Measurements from ENCODE around the gene ATP5MC3.
A peak's percentile ranks its signal among the peaks of the same experiment; 100 is the strongest.

The ATP5MC3 gene

DNA sequence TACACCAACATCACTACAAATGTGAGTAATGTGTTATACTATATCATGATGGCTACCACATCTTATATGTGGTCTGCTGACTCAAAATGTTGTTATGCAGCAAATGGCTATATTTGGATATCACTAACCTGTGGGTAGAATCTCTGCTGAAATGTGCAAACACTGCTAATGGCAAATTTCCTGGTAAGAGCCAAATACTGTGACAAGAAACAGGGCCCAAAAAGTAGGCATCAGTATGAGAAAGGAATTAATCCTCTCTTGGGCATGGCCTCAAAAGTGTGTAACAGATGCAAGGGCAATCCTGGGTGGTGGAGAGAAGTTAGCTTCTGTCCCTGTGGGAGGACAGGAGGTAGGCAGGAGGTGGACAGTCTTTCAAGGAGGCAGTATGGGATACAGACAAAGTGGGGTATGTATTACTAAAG, 26.8 kb downstream of the ATP5MC3 start:
- DNase-seq (ENCODE audit: insufficient read length, low spot score) (peak; percentile 17), FAIRE-seq (peak; percentile 96)
- TF ChIP-seq POLR2A (IDR thresholded peaks at IDR 0.05; ENCODE audit: low read depth, low read length): no peak

- FAIRE-seq (peak; percentile 45), DNase-seq (ENCODE audit: insufficient read length, low spot score) (no peak)
- no peak for TF ChIP-seq POLR2A (IDR thresholded peaks at IDR 0.05; ENCODE audit: low read depth, low read length)
Measured at GRCh38 chr2:175152242-175152641, 29.3 kb downstream of the ATP5MC3 start.

- DNase-seq (ENCODE audit: insufficient read length, low spot score) (no peak), FAIRE-seq (no peak)
- no peak for TF ChIP-seq POLR2A (IDR thresholded peaks at IDR 0.05; ENCODE audit: low read depth, low read length)
Measured at GRCh38 chr2:175151791-175152190, 29.7 kb downstream of the ATP5MC3 start.

GRCh38 chr2:175147186-175147585, 34.3 kb downstream of the ATP5MC3 start:
- TF ChIP-seq POLR2A (IDR thresholded peaks at IDR 0.05; ENCODE audit: low read depth, low read length): no peak
- DNase-seq (ENCODE audit: insufficient read length, low spot score) (no peak), FAIRE-seq (no peak)

GRCh38 chr2:175143678-175144077, 37.8 kb downstream of the ATP5MC3 start:
- DNase-seq (ENCODE audit: insufficient read length, low spot score) (no peak), FAIRE-seq (no peak)
- TF ChIP-seq POLR2A (IDR thresholded peaks at IDR 0.05; ENCODE audit: low read depth, low read length): no peak

DNA sequence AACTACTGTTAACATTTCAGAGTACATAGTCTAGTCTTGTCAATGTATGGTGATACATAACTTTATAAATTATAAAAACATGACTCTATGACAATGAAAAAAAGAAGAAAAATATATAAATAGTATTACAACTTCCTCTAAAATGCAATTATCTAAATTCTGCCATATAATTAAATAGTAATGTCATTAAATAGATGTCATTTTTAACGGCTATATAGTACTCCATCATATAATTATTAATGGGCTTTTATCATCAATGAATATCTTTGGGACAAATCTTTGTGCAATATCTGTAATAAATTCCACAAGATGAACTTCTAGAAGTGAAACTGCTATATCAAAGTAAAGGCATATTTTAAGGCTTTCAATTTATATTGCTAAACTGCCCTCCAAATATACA, 38.3 kb downstream of the ATP5MC3 start:
- no peak for DNase-seq (ENCODE audit: insufficient read length, low spot score)
- no peak for FAIRE-seq
- no peak for TF ChIP-seq POLR2A (IDR thresholded peaks at IDR 0.05; ENCODE audit: low read depth, low read length)

DNA sequence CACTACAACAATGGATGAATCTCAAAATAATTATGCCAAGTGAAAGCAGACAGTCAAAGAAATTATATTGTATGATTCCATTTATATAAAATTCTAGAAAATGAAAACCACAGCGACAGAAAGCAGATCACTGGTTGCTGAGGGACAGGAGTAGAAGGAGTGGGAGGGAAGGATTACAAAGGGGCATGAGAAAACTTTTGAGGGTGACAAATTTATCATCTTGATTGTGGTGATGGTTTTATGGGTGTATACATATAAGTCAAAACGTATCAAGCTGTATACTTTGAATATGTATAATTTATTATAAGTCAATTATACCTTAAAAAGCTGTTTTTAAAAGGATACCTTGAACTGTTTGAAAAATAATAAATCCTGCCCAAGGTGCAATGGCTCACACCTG, 41.2 kb downstream of the ATP5MC3 start:
- FAIRE-seq: no peak
- no peak for TF ChIP-seq POLR2A (IDR thresholded peaks at IDR 0.05; ENCODE audit: low read depth, low read length)
- no peak for DNase-seq (ENCODE audit: insufficient read length, low spot score)

DNA sequence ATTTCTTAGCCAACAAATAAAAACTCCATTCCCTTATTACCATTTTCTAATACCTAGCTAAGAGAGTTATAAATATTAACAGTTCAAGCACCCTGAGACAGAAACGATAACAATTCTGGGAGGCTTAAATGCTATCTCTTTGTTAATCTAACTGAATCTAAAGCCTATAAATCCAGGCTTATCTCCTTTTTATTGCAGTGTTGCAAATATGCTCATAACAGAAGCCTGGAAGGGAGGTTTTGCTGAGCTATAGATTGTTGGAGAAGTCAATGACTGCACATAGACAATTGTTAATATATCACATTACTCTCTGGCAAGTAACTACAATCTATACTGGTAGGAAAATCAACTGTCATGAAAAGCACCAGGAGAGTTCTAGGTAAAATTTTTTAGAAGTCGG, 43.7 kb downstream of the ATP5MC3 start:
- FAIRE-seq: peak; percentile 68
- DNase-seq (ENCODE audit: insufficient read length, low spot score): no peak
- no peak for TF ChIP-seq POLR2A (IDR thresholded peaks at IDR 0.05; ENCODE audit: low read depth, low read length)

DNA sequence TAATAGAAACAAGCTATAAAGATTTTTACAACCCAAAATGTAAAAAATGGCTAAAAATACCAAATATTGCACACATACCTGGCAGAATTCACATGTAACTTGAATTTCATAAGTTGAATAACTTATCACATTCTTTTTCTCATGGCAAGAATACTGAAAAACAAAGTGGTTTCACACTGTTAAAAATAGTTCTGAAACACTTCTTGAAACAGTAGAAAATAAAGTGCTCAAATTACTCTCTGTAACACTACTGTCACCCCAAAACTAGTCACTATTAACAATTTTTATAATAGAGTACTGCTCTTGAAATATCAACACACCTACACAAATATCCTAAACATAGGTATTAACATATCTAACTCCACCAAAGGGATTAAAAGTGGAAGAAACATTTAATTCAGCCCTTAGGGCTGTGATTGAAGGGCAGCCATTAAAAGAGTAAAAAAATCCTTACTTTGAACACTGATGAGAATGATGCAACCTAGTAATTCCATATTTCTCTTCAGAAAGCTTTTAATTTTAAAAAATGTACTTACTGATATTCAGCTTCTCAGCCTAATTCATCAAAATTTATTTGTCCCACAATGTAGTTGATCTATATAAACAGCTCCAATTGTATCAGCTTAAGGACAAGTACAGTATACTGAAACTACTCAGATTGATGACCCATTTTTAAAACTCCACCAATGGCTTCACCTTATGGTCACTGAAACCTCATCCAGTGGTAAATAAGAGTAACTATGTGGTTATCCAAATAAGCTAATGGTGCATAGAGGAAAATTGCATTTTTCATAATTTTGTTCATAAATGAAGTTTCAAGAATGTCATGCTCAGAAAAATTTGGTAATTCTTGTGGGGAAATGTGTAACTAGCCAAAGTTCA, 44.9 kb downstream of the ATP5MC3 start:
- FAIRE-seq (peak; percentile 43), DNase-seq (ENCODE audit: insufficient read length, low spot score) (no peak)
- TF ChIP-seq POLR2A (IDR thresholded peaks at IDR 0.05; ENCODE audit: low read depth, low read length): no peak

DNA sequence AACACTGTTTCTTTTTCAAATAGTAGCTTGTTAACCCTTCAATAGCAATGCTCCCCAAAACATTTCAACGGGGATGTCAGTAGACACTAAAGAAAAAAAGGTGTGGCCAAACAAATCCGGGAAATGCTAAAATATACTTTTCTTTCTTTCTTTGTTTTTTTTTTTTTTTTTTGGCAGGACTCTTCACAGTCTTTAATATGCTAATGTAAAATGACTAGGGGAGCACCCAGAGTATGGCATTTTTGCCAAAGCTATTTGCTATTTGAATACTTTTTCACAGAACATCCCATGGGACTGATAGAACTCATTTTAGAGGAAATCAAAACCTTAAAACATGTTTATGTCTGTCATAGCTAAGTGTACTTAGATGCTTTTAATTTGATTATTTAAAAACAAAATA, 45.6 kb downstream of the ATP5MC3 start:
- FAIRE-seq: no peak
- DNase-seq (ENCODE audit: insufficient read length, low spot score): no peak
- no peak for TF ChIP-seq POLR2A (IDR thresholded peaks at IDR 0.05; ENCODE audit: low read depth, low read length)

DNA sequence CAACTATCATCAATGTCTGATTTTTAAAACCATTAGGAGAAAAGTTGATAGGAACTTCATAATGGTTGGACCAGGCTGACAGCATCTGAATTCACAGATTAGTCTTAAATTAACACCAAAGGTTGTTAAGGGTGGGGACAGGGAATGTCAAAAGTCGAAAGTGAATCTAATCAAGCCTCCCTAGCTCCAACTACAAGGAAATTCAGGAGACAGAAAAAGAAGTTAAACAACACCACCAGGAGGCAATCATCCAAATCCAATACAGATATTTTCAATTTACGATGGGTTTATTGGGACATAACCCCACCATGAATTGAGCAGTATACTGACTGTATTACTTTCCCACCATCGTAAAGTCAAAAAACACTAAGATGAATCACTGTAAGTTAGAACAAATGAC, 46.3 kb downstream of the ATP5MC3 start:
- no peak for DNase-seq (ENCODE audit: insufficient read length, low spot score)
- no peak for FAIRE-seq
- no peak for TF ChIP-seq POLR2A (IDR thresholded peaks at IDR 0.05; ENCODE audit: low read depth, low read length)

- FAIRE-seq (peak; percentile 27), DNase-seq (ENCODE audit: insufficient read length, low spot score) (no peak)
- no peak for TF ChIP-seq POLR2A (IDR thresholded peaks at IDR 0.05; ENCODE audit: low read depth, low read length)
Measured at GRCh38 chr2:175131252-175131651, 50.3 kb downstream of the ATP5MC3 start.

GRCh38 chr2:175126661-175127060, 54.8 kb downstream of the ATP5MC3 start:
- no peak for TF ChIP-seq POLR2A (IDR thresholded peaks at IDR 0.05; ENCODE audit: low read depth, low read length)
- DNase-seq (ENCODE audit: insufficient read length, low spot score) (no peak), FAIRE-seq (no peak)
